ENCODE results near the gene RGS3. TPM values are rescaled to one million over a fixed set of nuclear protein-coding genes. Genes with fewer than 3 reads are reported as not detected.

RGS3 gene
- total and polyA plus RNA-seq, 10 of the 15 experiments (the other 5 are each of a cell fraction or from before 2014, with no cell fraction given), result 2.9 to 138 (median 28.8) TPM

- H3K4me1 ChIP-seq (ENCODE audit: control insufficient read depth, insufficient read depth, low read length), result peaks cover 19% of the 10 kb centered on the region
- intact Hi-C loops (cut with micrococcal nuclease; ENCODE audit: unreplicated experiment), result no loop called here
- SMC1A ChIA-PET (ENCODE audit: uncharacterized antibody, unreplicated experiment), result interaction anchor here (1.0 to 2.1 kb wide), 2 partner anchors 9 to 10 kb away, joined by 3 to 7 read pairs; no protein-coding TSS in a partner anchor
- no peaks in the 10 kb centered on the region for H4K20me1 ChIP-seq (ENCODE audit: control insufficient read depth, insufficient read depth)
- TF ChIP-seq TBL1XR1 (IDR thresholded peaks at IDR 0.05; ENCODE audit: low read depth, low read length), result no peak
- no peak for TF ChIP-seq SIX5 (IDR thresholded peaks at IDR 0.05; ENCODE audit: low read depth, low read length, severe bottlenecking)
- TF ChIP-seq ATF3 (IDR thresholded peaks at IDR 0.05; ENCODE audit: borderline replicate concordance, extremely low read depth, low read depth, low read length), result no peak
- TF ChIP-seq, protein P1, sequence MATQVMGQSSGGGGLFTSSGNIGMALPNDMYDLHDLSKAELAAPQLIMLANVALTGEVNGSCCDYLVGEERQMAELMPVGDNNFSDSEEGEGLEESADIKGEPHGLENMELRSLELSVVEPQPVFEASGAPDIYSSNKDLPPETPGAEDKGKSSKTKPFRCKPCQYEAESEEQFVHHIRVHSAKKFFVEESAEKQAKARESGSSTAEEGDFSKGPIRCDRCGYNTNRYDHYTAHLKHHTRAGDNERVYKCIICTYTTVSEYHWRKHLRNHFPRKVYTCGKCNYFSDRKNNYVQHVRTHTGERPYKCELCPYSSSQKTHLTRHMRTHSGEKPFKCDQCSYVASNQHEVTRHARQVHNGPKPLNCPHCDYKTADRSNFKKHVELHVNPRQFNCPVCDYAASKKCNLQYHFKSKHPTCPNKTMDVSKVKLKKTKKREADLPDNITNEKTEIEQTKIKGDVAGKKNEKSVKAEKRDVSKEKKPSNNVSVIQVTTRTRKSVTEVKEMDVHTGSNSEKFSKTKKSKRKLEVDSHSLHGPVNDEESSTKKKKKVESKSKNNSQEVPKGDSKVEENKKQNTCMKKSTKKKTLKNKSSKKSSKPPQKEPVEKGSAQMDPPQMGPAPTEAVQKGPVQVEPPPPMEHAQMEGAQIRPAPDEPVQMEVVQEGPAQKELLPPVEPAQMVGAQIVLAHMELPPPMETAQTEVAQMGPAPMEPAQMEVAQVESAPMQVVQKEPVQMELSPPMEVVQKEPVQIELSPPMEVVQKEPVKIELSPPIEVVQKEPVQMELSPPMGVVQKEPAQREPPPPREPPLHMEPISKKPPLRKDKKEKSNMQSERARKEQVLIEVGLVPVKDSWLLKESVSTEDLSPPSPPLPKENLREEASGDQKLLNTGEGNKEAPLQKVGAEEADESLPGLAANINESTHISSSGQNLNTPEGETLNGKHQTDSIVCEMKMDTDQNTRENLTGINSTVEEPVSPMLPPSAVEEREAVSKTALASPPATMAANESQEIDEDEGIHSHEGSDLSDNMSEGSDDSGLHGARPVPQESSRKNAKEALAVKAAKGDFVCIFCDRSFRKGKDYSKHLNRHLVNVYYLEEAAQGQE (IDR thresholded peaks at IDR 0.05; ENCODE audit: low read depth, low read length), result no peak
- TF ChIP-seq MTA2 (IDR thresholded peaks at IDR 0.05; ENCODE audit: low read depth), result no peak
- no peak for TF ChIP-seq ZZZ3 (IDR thresholded peaks at IDR 0.05; ENCODE audit: control insufficient read depth, insufficient read length, low read depth)
- no peak for TF ChIP-seq SUPT20H (IDR thresholded peaks at IDR 0.05; ENCODE audit: borderline replicate concordance, control insufficient read depth, low read depth, low read length)
- TF ChIP-seq, protein P2, sequence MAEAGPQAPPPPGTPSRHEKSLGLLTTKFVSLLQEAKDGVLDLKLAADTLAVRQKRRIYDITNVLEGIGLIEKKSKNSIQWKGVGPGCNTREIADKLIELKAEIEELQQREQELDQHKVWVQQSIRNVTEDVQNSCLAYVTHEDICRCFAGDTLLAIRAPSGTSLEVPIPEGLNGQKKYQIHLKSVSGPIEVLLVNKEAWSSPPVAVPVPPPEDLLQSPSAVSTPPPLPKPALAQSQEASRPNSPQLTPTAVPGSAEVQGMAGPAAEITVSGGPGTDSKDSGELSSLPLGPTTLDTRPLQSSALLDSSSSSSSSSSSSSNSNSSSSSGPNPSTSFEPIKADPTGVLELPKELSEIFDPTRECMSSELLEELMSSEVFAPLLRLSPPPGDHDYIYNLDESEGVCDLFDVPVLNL (IDR thresholded peaks at IDR 0.05; ENCODE audit: low read depth, low read length), result no peak
- no peak for TF ChIP-seq EZH2 (IDR thresholded peaks at IDR 0.05; ENCODE audit: borderline replicate concordance, control insufficient read depth, low read depth, low read length)
- TF ChIP-seq ESRRA (IDR thresholded peaks at IDR 0.05; ENCODE audit: low read length), result no peak
- no peak for TF ChIP-seq BMI1 (IDR thresholded peaks at IDR 0.05; ENCODE audit: borderline replicate concordance)
- TF ChIP-seq ETV6 (conservative IDR thresholded peaks at IDR 0.05 in 1 of 2, IDR thresholded peaks at IDR 0.05 in 1 of 2; ENCODE audit: borderline replicate concordance in 1 of 2, low read depth in 1 of 2), result no peak
- no peak for TF ChIP-seq MYB (IDR thresholded peaks at IDR 0.05; ENCODE audit: borderline replicate concordance, low read depth, low read length)
- TF ChIP-seq IRF3 (IDR thresholded peaks at IDR 0.05), result no peak
- RAD21 ChIA-PET (ENCODE audit: unreplicated experiment), result interaction anchor here (1.0 to 1.4 kb wide), 3 partner anchors 15 to 38 kb away, joined by 3 to 4 read pairs (median 3); no protein-coding TSS in a partner anchor
- CTCF ChIA-PET, result interaction anchor here (1.0 to 2.2 kb wide), 3 partner anchors 25 to 38 kb away, joined by 3 to 8 read pairs (median 7); no protein-coding TSS in a partner anchor
- BruUV-seq (replicated peaks), result no TSS peak
- DNase-seq (ENCODE audit: low read depth, low spot score) (no peak), ATAC-seq (peak; percentile 37), FAIRE-seq (no peak)
- H3K36me3 ChIP-seq (ENCODE audit: control insufficient read depth in 2 of 2, insufficient read depth in 2 of 2, low read length in 1 of 2), result no peaks in the 10 kb centered on the region
- WGBS (ENCODE audit: insufficient coverage, insufficient replicate concordance, low lambda C conversion rate, missing lambda C conversion rate), result 54% methylated on average over 16 of the region's 16 CpGs
- no peaks in the 10 kb centered on the region for H3K79me2 ChIP-seq (ENCODE audit: control insufficient read depth, insufficient read depth, low read length)
- no peak overlapping the region for H3K4me2 ChIP-seq (ENCODE audit: control insufficient read depth, insufficient read depth)
- H3K9ac ChIP-seq (ENCODE audit: control insufficient read depth, insufficient read depth, low read length), result no peak overlapping the region
- no peak overlapping the region for H3K4me3 ChIP-seq
- POLR2A ChIA-PET, result no interaction called here
- no peaks in the 10 kb centered on the region for H3K27me3 ChIP-seq (replicated peaks in 1 of 2; ENCODE audit: control insufficient read depth in 2 of 2, insufficient read depth in 2 of 2, low read length in 1 of 2)
- no peaks in the 10 kb centered on the region for H3K9me3 ChIP-seq (replicated peaks; ENCODE audit: control insufficient read depth, insufficient read depth, low read length)
- H2AFZ ChIP-seq (ENCODE audit: control insufficient read depth, low read depth, low read length), result no peak overlapping the region; the same call in 1 of the 2 replicates
- no peak overlapping the region for H3K27ac ChIP-seq (ENCODE audit: control insufficient read depth, insufficient read depth)
- in situ Hi-C loops (cut with MboI), result no loop called here
Measured at GRCh38 chr9:113616621-113617496, 153.3 kb downstream of the RGS3 start.

Data from GM12878 (cell line).